Endometrium (tissue), 2 donors: ENCODE data around the gene POTEF.
"Not testable (repeated sequence)": the region's sequence is repeated elsewhere in the genome, so short reads cannot be mapped to it uniquely, and the experiment has no call there.

Experiments
- FAIRE-seq: peaks from 2 replicates; lab custom pipeline; 2012; peaks lifted over from hg19 to GRCh38; lab: Jason Lieb, UNC
- donor health status: control.
- donor health status: control.

The POTEF gene

DNA sequence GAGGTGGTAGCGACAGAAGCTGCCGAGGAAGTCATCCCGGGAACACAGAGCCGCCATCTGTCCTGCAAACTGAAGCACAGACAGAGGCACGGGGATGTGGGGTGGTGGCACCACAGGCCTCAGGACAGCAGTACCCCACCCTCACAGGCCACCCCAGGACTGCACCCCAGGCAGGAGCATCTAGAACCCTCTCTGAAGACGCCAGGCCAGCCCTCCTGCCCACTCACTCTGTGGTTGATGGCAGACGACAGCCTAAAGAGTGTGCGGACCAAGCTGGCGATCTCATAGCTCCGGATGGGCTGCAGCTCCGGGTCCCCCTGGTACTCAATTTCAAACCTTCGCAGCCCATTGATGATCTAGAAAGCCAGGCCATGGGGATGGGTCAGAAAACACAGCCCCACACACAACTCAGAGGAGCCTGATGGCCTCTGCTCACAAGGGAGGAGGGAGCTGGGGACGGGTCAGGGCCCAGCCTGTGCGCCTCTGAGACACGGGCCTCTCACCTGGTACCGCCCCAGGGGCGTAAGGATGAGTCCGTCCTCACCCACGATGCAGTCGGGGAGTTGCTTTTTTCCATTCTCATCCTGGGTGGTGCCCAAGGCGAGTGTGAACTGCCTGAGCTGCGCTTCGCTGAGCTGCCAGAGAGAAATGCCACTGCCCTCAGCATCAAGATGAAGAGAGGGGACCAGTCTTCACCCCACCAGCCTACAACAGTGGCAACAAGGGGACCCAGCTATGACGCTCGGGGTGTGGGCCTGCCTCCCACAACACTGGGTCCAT, 24.0 kb upstream of the POTEF start:
- no peak for FAIRE-seq

DNA sequence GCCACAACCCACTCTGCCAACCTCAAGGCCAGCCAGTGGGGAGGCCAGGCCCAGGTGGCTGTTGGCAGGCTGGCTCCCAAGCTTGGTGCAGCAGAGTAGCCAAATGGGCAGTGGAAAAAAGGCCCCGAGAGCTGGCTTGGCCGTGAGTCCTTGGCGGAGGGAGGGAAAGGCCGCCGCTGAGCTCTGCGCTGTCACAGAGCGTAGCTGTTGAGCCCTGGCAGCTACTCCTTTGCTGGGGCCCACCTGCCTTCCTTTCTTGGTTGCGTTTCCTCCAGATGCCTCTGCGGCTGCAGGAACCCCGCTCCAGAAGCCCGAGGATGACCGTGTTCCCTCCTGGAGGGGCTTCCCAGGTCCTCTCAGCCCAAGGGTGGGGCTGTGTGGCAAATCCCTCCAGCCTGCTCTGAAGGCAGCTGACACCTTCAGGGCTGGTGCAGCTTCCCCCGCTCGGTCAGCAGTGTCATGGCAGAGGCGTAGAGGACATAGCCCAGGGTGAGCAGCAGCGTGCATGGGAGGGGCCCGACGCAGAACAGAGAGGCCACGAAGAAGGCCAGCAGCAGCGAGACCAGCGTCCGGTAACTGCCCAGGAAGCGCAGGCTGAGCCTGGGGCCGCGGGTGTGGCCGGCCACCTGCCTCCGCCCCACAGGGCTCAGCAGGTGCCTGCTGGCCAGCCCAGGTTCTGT, 23.3 kb upstream of the POTEF start:
- not testable (repeated sequence) for FAIRE-seq

DNA sequence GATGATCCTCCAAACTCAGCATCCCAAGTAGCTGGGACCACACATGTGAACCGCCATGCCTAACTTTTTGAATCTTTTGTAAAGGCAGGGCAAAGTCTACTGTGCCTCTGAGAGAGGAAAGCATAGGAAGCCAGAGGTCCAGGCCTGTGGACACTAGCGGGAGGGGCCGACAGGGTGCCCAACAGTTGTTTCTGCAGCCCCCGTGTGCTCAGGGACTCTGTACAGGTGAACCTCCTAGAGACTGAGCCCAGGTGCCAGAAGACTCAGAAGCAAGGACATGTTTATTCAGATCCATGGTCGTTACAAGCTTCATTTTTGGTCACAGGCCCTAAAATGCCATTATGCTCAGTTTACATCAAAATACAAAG, 22.1 kb upstream of the POTEF start:
- FAIRE-seq = not testable (repeated sequence)

DNA sequence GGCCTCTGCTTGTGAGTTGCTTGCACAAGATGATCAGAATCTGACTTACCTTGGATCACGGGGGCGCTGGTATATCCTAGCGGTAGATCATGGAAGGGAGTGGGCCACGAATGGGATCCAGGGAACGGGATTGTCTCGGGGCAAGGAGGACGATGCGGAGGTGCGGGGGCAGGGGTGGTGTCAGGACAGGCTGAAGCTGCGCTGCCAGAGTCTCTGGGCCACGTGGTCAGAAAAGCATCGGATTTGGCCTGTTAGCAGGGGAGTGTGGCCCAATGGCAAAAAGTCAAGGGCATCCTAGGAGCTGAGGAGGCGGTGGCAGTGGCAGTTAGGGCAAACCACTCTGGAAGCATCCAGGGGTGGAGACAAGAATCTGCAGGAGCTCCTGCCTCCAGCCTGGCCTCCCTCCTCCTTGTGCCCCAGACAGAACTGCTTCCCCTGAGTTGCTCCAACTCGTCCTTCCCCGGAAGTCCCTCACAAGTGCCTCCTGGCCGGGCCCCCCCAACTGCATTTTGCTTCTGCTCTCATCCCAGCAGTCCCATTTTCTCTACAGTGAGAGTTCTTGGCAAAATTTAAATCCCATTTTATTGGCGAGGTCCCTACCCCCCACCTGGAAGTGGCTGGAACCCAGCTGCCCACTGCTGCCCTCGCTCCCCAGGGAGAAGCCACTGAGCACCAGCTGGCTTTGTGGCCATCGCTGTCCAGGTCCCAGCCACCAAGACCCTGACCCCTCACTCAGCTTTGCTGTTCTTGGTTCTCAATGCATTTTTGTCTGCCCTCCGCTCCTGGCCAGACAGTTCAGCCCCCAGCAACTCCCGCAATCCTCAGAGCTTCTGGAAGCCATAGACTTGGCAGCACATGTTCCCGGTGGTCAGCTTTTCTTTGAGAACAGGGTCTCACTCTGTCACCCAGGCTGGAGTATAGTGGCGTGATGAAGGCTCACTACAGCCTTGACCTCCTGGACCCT, 21.4 kb upstream of the POTEF start:
- FAIRE-seq = no peak

DNA sequence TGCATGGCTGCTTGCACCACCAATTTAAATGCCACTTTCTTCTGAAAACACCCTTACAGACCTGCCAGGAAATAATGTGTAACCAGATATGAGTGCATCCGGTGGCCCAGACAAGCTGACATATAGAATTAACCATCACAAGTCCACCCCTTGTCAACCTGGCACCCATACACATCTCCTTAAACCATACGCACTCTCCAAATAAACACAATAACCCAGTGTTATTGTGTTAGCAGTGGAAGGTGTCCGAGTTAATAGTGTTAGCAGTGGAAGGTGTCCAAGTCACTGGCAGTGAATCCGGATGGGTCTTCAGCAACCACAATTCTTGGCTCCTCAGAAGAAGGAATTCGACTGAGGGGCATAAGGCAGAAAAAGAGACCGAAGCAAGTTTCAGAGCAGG, 19.5 kb upstream of the POTEF start:
- not testable (repeated sequence) for FAIRE-seq

DNA sequence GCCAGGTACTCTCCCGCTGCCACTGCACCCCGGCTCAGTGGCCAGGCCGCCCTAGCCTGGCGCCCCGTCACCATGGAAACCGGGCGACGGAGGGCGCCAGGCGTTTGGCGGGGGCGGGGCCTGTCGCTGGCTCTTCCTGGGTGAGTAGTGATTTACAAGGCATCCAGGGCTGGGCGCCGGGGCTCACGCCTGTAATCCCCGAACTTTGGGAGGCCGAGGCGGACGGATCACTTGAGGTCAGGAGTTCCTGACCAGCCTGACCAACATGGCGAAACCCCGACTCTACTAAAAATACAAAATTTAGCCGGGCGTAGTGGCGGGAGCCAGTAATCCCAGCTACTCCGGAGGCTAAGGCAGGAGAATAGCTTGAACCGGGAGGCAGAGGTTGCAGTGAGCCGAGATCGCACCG, 16.0 kb upstream of the POTEF start, which contains the start of gene CCDC74B:
Gene CCDC74B (minus strand): TSS at position 107 of the 409 bp plus-strand sequence. CDS start 116 bp downstream, outside the sequence.
- not testable (repeated sequence) for FAIRE-seq

DNA sequence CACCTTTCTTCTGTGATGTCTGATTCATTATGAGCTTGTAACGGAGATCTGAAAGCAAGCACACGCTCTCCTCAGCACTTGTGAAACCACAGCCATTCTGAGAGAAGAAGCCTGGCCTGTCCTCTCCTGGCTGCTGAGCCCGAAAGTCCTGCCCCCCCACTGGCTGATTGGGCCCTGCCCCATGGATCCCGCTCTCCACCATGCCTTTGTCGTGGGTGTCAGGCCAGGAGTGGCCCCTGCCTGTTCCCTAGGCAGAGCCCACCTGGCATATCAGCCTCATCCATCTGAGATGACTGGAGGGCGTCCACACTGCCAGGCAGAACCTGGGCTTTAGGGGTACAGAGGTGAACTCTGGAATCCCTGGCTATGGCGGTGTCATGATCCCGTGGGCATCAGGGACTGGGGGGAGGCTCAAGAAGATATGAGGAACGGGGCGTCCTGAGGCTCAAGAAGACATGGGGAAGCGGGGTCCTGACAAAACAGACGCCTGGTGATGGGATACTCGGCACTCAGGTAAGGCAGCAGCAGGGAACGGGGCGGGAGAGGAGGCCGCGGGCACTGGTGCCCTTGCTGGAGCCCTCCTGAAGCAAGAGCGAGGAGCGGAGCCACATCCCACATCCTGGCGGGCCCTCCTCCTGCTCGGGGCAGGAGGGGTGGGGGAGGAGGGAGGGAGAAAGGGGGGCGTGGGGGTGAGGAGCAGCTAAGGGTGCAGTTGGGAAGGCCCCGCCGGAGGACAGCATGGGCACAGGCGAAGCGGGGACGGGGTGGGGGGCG, 14.4 kb upstream of the POTEF start:
- not testable (repeated sequence) for FAIRE-seq

DNA sequence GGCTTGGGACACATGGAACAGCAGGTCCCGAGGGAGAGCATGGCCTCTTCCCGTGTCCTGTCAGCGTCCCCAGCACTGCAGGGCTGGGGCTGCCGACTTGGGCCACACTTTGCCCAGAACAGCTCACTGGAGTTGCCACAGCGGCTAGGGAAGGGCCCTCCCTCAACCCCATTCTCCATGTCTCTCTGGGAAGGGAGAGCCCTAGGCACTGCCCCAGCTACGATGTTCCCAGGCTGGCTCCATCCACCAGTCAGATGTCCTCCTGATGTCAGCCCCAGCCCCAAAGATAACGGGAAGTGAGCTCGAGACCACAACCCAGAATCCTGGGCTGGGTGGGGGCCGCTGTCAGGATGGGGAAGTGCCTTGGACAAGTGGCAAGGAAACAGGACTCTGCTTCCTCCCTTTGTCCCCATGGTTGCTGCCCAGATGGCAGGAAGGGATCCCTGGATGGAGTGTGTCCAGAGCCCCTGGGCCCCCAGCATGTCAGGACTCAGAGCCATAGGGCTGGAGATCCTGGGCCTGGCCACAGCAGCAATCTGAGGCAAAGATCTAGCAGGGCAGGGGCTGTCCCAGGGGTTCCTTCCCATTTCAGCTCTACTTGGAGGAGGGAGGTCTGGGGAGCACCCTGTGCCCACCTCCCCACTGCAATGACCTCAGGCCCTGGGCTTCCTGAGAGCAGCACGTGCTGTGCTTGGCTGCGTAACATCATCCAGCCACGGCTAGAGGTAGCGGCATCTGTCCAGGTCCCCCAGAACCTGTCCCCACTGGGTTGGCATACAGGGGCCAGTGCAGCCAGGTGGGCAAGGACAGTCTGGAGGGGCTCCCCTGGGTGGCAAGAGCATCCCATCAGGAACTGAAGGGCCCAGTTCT, 13.6 kb upstream of the POTEF start:
- FAIRE-seq = not testable (repeated sequence)

DNA sequence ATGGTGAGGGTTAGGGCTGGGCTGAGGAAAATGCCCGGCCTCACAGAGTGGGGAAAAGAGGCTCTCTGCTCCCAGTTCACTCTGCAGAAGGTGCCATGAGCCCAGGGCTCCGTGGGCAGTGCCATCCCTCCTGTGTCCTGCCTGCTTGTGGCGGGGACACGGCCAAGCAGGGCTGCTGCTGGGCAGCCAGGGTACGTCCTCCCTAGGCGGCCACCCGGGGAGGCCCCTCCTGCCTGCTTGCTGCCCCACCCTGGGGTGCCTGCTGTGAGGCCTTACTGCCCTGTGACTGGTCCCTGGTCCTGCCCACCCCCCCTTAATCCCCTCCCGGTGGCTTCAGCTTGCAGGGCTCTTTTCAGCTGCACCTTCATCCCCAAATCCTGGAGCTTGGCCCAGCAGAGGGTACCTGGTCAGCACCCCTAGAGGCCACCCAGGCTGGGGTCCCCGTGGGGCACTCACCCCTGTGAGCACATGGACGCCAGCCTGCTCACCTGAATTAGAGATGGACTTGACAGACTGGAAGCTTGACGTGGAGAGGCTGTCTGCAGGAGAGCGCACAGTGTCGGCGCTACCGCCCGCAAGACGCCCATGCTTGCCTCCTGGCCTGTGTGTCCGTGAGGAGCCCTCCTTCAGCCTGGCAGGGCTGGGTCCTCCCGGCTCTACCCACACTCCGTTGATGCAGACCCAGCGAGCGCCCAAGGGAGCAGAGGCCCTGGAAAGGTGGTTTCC, 12.8 kb upstream of the POTEF start:
- not testable (repeated sequence) for FAIRE-seq

DNA sequence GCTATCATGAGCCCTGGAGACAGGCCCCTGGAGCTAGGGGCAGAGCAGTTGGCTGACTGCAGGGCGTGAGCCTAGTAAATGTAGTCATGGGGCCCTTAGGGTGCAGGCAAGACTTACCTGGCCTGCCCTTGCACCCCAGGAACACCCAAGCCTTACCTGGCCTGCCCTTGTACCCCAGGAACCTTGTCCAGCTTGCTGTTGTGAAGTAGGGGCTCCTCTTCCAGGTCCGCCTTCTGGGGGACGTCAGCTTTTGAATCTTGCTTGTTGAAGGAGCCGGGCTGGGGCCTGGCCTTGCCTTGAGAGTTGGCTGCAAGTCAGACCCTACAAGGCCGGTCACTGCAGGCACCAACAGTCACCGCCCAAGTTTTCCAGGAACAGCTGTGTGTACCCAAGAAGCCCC, 12.0 kb upstream of the POTEF start:
- FAIRE-seq = not testable (repeated sequence)

DNA sequence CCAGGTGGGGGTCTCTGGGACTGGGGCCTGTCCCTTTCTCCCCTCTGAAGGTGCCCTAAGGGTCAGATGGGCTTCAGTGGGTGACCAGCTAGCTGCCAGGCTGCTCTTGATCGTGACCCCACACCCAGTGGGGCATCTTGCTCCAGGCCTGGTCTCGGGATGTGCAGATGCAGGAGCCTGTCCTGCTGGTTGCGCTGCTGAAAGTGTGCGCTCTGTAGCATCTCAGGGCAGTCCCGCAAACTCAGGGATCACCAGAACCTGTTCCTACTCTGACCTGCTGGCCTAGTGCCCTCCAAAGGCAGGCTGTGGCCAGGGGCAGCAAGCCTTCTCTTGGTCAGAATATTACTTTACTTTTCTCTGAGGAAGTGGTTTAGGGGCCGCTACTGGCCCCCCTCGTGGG, 11.5 kb upstream of the POTEF start:
- not testable (repeated sequence) for FAIRE-seq

DNA sequence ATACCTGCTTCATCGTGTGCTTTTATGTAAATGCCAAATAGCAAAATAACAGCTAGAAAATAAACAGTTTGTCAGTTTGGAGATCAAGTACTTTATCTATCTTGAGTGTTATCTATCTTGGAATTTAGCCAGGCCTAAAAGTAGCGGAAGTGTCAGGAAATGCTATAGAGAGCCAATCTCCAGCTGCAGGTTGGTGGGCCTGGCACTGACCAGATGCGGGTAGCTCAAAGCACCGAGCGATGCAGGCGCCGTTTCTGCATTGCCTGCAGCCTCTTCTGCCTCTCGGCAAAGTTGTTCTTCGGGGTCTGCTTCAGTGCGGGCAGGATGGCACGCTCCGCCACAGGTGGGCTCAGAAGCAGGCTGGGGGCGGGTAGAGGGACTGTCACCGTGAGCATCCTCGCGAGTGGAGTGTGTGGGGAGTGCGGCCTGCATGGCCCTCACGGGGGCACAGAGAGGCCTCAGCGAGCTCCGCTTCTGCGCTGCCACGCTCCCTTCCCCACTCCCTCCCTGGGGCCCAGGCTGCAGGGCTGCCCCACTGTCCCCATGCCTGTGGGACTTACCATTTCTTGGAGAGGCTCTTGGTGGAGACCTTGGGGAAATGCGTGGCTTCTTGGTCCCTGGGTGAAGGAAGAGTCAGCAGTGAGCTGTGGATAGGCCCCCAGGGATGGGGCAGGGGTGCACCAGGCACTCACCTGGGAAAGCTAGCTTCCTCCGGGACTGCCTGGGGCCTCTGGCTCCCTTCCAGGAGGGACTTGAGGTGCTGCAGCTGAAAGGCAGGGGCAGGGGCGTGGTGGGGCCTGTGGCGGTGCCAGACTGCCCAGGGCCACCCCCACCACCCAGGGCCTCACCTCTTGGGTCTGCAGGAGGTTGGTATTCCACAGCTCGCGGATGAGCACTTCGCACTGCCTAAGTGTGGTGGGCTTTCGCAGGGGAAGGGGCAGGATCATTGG, 10.6 kb upstream of the POTEF start:
- FAIRE-seq = not testable (repeated sequence)

DNA sequence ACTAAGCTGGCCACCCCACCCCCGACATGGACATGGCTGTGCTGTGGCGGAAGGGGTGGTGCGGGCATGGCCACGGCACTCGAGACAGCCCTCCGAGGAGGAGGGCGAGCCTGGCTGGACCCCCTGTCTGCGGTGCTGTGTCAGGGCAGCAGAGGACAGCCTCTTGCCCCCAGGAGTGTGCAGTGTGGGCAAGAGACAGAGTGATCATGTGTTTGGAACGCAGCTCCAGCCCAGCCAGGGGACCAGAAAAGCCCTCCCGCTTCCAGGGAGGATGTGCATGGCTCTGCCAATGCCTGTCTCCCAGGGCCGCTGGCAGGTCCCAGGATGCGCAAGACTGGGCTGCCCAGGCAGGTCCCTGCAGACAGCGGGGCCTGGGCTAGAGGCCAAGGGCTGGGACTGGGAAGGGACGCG, 9.8 kb upstream of the POTEF start:
- FAIRE-seq = not testable (repeated sequence)

DNA sequence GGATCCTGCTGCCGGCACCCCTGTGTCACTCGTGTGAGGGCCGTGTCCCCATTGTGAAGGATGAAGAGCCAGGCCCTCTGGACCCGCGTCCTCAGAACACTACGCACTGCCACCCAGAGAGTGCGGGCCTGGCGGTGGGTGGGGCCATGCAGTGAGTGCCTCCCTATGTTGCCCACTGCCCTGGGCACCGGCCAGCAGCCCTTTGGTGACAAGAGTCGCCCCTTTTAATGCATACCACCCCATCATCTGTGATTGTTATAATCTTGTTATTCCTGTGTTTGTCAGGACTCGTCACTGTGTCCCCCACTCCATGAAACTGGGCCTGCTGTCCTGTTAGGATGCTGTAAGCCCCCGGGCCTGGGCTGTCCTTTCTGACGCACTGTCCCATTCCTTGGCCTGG, 9.3 kb upstream of the POTEF start:
- not testable (repeated sequence) for FAIRE-seq

DNA sequence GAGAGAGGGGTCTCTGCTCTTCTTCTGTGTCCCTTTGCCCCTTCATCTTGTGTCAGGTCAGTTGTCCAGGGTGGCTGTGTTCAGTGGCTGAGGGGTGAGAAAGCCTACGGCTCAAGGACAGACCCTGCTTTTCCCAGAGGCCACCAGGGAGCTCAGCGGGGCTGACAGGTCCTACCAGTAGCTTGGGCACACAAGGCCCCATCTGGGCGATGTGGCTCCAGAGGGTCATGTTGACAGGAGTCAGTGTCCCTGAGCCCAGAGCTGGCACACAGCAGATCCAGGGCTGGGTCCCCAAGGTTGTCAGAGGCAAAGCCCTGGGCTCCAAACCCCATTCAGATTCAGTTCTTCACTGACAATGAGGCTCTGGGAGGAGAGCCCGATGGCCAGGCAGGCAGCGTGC, 8.1 kb upstream of the POTEF start:
- not testable (repeated sequence) for FAIRE-seq

DNA sequence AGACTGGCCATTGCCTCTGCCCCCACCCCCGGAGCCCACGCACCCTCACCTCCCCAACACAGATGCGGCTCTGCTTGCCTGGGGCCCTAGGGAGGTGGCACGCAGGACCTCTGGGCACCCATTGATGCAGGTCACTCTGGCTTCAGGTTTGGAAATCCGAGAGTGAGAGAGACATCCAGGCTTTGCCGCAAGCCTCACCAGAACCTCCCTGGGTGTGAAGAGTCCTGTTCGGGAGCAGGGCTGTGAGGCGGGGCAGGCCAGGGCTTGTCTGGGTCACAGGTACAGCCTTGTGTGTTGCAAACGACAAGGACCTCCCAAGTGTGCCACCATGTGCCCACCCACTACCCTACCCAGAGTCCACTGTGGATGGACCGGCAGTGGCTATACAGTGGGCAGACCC, 7.5 kb upstream of the POTEF start:
- not testable (repeated sequence) for FAIRE-seq

DNA sequence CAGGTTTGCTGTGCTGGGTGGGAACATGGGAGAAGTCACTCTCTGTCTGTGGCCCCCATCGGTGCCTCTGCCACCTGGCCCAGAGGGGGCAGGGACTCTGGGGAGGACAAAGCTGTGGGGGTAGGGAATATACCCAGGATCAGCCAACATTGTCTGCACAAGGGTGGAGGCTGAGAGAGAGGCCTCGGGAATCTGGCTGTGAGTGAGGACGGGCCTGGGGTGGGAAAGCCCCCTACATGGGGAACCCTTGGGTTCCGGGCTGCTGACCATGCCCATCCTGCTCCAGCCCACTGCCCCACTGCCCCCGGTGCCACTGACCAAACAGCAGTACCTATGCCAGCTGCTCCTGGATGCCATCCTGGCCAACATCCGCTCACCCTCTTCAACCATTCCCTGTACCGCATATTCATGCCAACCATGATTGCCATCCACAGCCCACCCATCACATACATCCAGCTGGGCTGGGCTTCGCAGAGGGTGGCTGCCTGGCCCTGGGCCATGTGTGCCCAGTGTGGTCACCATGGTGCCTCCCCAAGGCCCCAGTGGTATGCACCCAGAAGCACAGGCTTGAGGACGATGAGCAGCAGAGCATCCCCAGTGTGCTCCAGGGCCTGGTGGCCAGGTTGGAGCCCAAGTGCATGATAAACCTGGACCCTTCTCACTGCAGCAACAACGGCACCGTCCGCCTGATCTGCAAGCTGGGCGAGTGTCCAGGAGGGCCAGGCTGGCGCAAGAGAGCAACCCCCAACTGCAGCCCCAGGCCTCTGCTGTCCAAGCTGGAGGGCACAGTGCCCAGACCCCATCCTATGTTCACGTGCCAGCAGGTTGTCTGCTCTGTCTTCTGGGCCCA, 6.9 kb upstream of the POTEF start:
- FAIRE-seq = no peak

DNA sequence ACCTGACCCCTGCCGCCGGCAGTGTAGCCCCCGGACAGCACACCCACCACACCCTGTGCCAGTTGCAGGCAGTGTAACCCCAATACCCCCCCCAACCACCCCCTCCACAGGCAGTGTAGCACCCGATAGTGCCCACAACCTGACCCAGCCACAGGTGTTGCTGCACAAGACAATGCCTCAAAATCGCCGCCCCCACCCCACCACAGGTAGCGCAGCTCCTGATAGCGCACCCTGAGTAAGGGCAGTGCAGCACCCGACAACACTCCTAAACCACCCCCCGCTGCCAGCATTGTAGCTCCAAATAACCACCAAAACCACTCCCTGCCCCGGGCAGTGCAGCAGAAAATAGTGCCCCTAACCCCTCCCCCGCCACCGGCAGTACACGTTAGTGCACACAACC, 558 bp downstream of the POTEF start:
- not testable (repeated sequence) for FAIRE-seq
